Esophagus squamous epithelium (tissue), 5 donors: ENCODE data around the gene POLN. TPM values are rescaled to one million over a fixed set of nuclear protein-coding genes. Genes with fewer than 3 reads are reported as not detected.

Experiments used
- DNase-seq: peaks from one replicate; lab custom pipeline; 2025; lab: John Stamatoyannopoulos, UW
- H3K27ac ChIP-seq, 4 donors: fragments of 200-600 bp; sonication (generic); one replicate each; pipeline ENCODE4 v1.5.1; 2016 to 2019; ENCODE audit warnings: mild to moderate bottlenecking in 1 of 4
- H3K27me3 ChIP-seq, 4 donors: fragments of 200-600 bp; sonication (generic); 1 replicate in 3 of 4; 2 replicates in 1 of 4; pipeline versions ENCODE4 v1.5.1 to v1.6.0; 2017 to 2021; ENCODE audit warnings: antibody characterized with exemption in 1 of 4
- H3K36me3 ChIP-seq, 3 donors: fragments of 200-600 bp; sonication (generic); one replicate each; pipeline ENCODE4 v1.5.1; 2016 to 2019
- H3K4me1 ChIP-seq, 3 donors: fragments of 200-600 bp; sonication (generic); one replicate each; pipeline ENCODE4 v1.5.1; 2017 to 2019
- H3K4me3 ChIP-seq, 4 donors: fragments of 200-600 bp; sonication (generic); 1 replicate in 3 of 4; 2 replicates in 1 of 4; pipeline ENCODE4 v1.5.1; 2016 to 2019; ENCODE audit warnings: mild to moderate bottlenecking in 2 of 4, moderate library complexity in 1 of 4
- H3K9me3 ChIP-seq, 3 donors: fragments of 200-600 bp; sonication (generic); one replicate each; pipeline ENCODE4 v1.5.1; 2016 to 2019
- POLR2A ChIP-seq, 4 donors: fragments of 450-650 bp; IDR thresholded peaks; one replicate each; pipeline ENCODE4 v1.6.1; 2017; ENCODE audit warnings: antibody characterized with exemption in 4 of 4, mild to moderate bottlenecking in 4 of 4, moderate library complexity in 3 of 4
- WGBS, 2 donors: methylation state at CpG; one replicate each; pipeline ENCODE4 v1.1.5; 2018; 5-methylcytosine and 5-hydroxymethylcytosine counted together
- intact Hi-C: fragments of 100-400 bp; cut with DNase I; formaldehyde crosslinking; loops from one replicate; pipeline ENCODE4 v1.15.0; 2022
- total RNA-seq, 4 donors: library from RNA; depleted of rRNA; stranded (reverse); fragments of >200 nt; gene quantifications; one replicate each; pipeline ENCODE4 v1.1.0, GENCODE V29; 2016
- TF ChIP-seq, protein P1 (sequence below), 6 experiments: fragments of 450-650 bp in 4 of 6; fragments of 200-600 bp in 2 of 6; sonication (generic) in 2 of 6; IDR thresholded peaks; one replicate each; pipeline ENCODE4 v1.5.1; 2016 to 2019; ENCODE audit warnings: antibody characterized with exemption in 6 of 6, mild to moderate bottlenecking in 4 of 6, moderate library complexity in 4 of 6
- donor health status: DM: yes; HTN: yes; CAD: no.

POLN gene
- total RNA-seq, 4 donors from 2014 or later, result 0.19 to 1.5 (median 1.2) TPM

DNA sequence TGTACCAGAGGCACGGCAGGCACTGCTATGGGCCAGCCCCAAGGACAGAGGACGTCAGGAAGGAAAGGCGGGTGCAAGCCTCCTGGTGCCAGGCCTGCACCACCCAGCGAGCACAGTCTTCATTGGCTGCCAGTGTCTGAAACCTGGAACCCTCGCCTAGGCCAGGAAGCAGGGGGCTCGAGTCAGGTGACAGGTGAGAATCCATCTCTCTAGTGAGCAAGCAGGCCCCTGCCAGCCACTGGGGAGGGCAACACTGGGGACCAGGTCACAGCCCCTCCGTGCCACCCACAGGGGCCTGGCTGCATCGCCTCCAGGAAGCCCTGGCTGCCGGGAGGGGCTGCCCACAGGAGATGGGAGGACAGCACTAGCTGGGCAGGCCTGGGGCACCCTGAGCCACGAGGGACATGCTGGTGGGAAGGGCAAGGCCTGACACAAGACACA lies 6.9 kb upstream of the POLN start:
- 75 to 76% methylated on average over 4 to 8 of the region's 10 CpGs for WGBS, 2 donors
- H3K27me3 ChIP-seq, result no peaks in the 10 kb centered on the region
- no peak for DNase-seq
- no peaks in the 10 kb centered on the region for H3K9me3 ChIP-seq
- H3K36me3 ChIP-seq, result peaks cover 13 to 77% (median 34%) of the 10 kb centered on the region in 3 donors
- no peak overlapping the region for H3K4me3 ChIP-seq
- no peak for TF ChIP-seq POLR2A (IDR thresholded peaks at IDR 0.05)
- TF ChIP-seq, protein P1, sequence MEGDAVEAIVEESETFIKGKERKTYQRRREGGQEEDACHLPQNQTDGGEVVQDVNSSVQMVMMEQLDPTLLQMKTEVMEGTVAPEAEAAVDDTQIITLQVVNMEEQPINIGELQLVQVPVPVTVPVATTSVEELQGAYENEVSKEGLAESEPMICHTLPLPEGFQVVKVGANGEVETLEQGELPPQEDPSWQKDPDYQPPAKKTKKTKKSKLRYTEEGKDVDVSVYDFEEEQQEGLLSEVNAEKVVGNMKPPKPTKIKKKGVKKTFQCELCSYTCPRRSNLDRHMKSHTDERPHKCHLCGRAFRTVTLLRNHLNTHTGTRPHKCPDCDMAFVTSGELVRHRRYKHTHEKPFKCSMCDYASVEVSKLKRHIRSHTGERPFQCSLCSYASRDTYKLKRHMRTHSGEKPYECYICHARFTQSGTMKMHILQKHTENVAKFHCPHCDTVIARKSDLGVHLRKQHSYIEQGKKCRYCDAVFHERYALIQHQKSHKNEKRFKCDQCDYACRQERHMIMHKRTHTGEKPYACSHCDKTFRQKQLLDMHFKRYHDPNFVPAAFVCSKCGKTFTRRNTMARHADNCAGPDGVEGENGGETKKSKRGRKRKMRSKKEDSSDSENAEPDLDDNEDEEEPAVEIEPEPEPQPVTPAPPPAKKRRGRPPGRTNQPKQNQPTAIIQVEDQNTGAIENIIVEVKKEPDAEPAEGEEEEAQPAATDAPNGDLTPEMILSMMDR (IDR thresholded peaks at IDR 0.05), result no peak
- H3K27ac ChIP-seq, result no peak overlapping the region
- intact Hi-C loops, result no loop called here
- H3K4me1 ChIP-seq, result peaks cover 17 to 51% (median 19%) of the 10 kb centered on the region in 3 donors

DNA sequence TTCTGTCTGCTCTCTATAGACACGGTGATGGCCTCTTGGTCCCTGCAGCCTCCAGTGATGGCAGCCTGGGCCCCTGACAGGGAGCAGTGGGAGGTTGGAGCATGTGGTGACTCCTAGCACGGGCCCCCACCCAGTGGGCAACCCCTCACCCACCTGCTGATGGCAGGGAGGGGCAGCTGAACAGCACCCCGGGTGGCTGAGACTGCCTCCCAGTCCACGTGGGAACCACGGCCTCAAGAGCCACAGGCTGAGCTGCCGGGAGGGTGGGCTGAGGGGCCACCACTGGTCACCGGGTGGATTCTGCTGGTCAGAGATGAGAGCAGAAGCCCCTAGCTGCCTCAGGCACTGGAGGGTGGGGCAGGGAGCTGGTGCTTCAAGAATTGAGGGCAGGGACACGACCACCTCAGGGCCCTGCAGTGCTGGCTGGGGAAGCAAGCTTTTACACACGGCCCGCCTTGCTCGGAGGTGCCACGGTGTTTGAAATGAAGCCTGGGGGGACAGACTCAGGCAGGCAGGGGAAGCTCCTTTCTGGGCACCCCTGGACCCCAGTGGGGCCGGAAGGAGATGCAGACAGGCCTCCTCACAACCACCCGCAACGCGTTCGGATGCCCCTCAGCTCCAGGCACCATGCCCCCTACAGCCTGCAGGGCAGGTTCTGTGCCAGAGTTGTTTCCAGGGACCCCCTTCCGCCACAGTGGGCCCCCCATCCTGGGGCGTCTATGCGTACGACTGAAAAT lies 6.3 kb upstream of the POLN start:
- H3K27me3 ChIP-seq, result no peaks in the 10 kb centered on the region
- H3K4me3 ChIP-seq, result no peak overlapping the region
- H3K4me1 ChIP-seq, result peaks cover 17 to 50% (median 20%) of the 10 kb centered on the region in 3 donors
- WGBS, 2 donors, result no CpG with 5 or more reads among the region's 21 CpGs
- H3K9me3 ChIP-seq, result no peaks in the 10 kb centered on the region
- DNase-seq, result no peak
- TF ChIP-seq, protein P1 (IDR thresholded peaks at IDR 0.05), result no peak
- TF ChIP-seq POLR2A (IDR thresholded peaks at IDR 0.05), result no peak
- intact Hi-C loops, result no loop called here
- H3K36me3 ChIP-seq, result peaks cover 13 to 70% (median 34%) of the 10 kb centered on the region in 3 donors
- no peak overlapping the region for H3K27ac ChIP-seq

DNA sequence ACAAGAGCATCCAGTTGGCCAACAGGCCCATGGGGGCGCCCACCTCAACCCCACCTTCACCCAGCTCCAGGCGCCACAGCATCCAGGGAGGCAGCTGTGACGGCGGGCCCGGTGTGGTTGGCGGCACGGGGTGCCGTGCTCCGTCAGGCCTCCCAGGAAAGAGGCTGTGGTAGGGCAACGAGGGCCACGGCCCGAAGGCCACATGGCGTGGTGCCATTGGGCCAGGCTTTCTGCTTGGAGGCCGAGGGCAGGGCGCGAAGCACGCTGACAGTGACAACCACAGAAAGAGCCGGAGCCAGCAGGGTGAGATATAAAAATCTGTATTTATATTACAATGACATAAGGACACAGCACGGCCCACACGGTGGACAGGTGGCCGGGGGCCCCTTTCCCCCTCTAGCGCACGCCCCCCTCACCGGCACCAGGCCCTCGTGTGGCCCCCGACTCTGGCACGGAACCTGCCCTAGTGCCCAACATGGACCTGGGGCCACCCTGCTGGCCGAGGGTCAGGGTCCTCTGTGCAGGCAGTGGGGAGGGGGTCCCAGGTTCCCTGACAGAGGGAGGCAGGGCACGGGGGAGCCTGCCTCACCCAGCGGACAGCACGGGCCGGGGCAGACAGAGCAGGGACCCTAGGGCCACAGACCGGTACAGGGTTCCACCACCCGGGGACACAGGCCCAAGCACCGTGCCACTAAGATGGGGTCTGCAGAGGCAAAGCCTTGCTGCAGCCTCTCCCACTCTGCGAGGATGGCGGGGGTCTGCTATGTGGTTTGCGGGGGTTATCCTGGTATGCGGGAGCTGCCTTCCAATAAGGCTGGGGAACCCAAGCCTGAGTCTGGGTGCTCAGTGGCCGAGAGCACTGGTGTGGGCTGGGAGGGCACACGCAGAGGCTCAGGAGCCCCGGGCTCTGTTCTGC lies 5.5 kb upstream of the POLN start:
- no peak for TF ChIP-seq POLR2A (IDR thresholded peaks at IDR 0.05)
- TF ChIP-seq, protein P1 (IDR thresholded peaks at IDR 0.05), result no peak
- 84 to 90% methylated on average over 6 to 15 of the region's 42 CpGs for WGBS, 2 donors
- DNase-seq, result no peak
- Histone ChIP-seq H3K27ac (no peak overlapping the region), H3K4me3 (no peak overlapping the region), H3K9me3 (no peaks in the 10 kb centered on the region), H3K36me3 (peaks cover 13 to 62% (median 30%) of the 10 kb centered on the region in 3 donors), H3K27me3 (no peaks in the 10 kb centered on the region), H3K4me1 (peaks cover 17 to 52% (median 20%) of the 10 kb centered on the region in 3 donors)
- intact Hi-C loops, result no loop called here

DNA sequence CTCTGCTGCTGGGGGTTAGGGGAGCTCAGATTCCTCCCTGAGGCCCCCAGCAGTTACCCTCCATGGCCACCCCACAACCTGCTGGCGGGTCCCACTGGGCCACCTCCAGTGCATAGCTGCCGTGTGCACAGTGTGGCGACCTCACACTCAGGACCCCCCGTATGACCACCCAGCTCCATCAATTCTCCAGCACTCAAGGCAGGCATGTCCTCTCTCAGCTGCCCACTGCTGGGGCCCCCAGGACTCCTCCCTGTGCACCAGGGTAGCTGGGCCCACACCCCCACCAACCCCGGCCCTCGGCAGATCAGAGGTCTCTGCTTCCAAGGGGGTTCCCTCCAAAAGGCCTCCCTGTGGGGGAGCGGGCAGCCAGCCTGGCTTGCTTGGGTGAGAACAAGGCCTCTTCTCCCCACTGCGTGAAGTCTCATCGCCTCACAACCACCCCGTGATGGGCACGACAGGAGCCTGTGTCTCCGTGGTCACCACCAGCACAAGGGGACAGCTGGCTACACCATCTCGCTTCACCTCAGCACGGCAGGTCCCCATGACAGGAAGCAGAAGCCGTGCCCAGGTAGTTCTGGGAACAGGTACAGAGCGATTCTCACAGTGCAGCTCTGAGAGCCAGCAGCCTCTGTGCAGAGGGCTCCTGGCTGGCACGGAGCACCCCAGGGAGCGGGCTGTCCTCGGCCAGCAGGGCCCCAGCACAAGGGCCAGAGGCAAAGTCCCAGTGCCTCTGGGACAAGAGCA lies 4.6 kb upstream of the POLN start:
- Histone ChIP-seq H3K27me3 (no peaks in the 10 kb centered on the region), H3K36me3 (peaks cover 13 to 54% (median 25%) of the 10 kb centered on the region in 3 donors), H3K4me3 (no peak overlapping the region), H3K4me1 (peaks cover 17 to 55% (median 20%) of the 10 kb centered on the region in 3 donors), H3K27ac (no peak overlapping the region), H3K9me3 (no peaks in the 10 kb centered on the region)
- TF ChIP-seq POLR2A (IDR thresholded peaks at IDR 0.05), result no peak
- TF ChIP-seq, protein P1 (IDR thresholded peaks at IDR 0.05), result no peak
- DNase-seq, result no peak
- 100% methylated on average over 2 of the region's 19 CpGs; no CpG with 5 or more reads in 1 of the 2 donors for WGBS, 2 donors
- intact Hi-C loops, result no loop called here
